ENCODE data around the gene LONRF3.

- TF ChIP-seq CTCF (IDR thresholded peaks at IDR 0.05), result no peak
- no peak for TF ChIP-seq POLR2A (IDR thresholded peaks at IDR 0.05)
These were observed 11.3 kb upstream of the LONRF3 start for GRCh38 chrX:118963159-118963558.
